ENCODE results near the gene HOXD12.

HOXD12 gene

DNA sequence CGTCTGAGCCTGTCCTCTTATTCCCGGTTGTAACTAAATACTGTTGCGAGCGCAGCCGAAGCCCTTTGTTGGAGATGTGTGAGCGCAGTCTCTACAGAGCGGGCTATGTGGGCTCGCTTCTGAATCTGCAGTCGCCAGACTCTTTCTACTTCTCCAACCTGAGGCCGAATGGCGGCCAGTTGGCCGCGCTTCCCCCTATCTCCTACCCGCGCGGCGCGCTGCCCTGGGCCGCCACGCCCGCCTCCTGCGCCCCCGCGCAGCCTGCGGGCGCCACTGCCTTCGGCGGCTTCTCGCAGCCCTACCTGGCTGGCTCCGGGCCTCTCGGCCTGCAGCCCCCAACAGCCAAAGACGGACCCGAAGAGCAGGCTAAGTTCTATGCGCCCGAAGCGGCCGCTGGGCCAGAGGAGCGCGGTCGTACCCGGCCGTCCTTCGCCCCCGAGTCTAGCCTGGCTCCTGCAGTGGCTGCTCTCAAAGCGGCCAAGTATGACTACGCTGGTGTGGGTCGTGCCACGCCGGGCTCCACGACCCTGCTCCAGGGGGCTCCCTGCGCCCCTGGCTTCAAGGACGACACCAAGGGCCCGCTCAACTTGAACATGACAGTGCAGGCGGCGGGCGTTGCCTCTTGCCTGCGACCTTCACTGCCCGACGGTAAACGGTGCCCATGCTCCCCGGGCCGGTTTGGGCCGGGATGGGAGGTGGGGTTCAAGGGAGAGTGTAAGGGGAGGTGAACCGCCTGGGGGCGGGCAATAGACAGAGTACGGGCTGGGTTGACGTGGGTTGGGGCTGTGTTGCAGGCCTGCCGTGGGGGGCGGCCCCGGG is at the start of gene HOXD12:
Gene HOXD12 (plus strand): TSS at position 68 of the 819 bp plus-strand sequence. CDS start 7 bp downstream, at position 75.
- H3K9ac ChIP-seq (ENCODE audit: low read length in 5 of 5) = no peak within 1 kb of the TSS
- no peaks in the 10 kb centered on the region for H3K36me3 ChIP-seq (ENCODE audit: control insufficient read depth in 5 of 5, insufficient read depth in 5 of 5, low read length in 5 of 5)
- H3K27ac ChIP-seq (ENCODE audit: low read depth, low read length) = no peak within 1 kb of the TSS
- peak within 1 kb of the TSS in 1 of 5 donors; percentile 18 for H3K4me3 ChIP-seq (ENCODE audit: low read depth in 1 of 5, low read length in 5 of 5)
- H3K9me3 ChIP-seq (ENCODE audit: control insufficient read depth in 5 of 5, low read length in 5 of 5) = no peaks in the 10 kb centered on the region
- H3K27me3 ChIP-seq (ENCODE audit: control insufficient read depth in 5 of 5, insufficient read depth in 4 of 5, low read length in 5 of 5) = peaks cover 86 to 99% (median 94%) of the 10 kb centered on the region in 5 donors
- peaks cover 0 to 49% (median 35%) of the 10 kb centered on the region in 5 donors for H3K4me1 ChIP-seq (ENCODE audit: control insufficient read depth in 5 of 5, insufficient read depth in 5 of 5, low read length in 5 of 5)

DNA sequence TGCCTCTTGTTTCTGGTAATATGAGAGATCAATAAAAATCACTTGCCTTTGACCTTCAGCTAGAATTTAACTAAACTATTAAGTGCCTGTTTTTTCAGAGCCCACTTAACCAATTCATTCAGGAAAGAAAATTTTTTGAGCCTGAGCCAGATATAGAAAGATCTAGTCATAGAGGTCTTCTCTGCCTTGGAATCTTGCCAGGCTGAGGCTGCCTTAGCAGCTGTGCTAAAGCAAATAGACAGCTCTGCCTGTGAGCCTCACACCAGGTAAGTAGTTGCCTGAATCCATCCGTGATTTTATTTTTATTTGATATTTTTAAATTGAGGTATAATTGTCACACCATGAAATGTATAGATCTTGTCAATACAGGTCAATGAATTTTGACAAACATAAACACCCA is 43.2 kb upstream of the HOXD12 start:
- Histone ChIP-seq H3K27ac (ENCODE audit: low read depth, low read length) (no peak overlapping the region), H3K4me3 (ENCODE audit: low read depth in 1 of 5, low read length in 5 of 5) (no peak overlapping the region), H3K27me3 (ENCODE audit: control insufficient read depth in 5 of 5, insufficient read depth in 4 of 5, low read length in 5 of 5) (peaks cover 4 to 10% (median 7%) of the 10 kb centered on the region in 5 donors), H3K9me3 (ENCODE audit: control insufficient read depth in 5 of 5, low read length in 5 of 5) (no peaks in the 10 kb centered on the region), H3K9ac (ENCODE audit: low read length in 5 of 5) (no peak overlapping the region), H3K4me1 (ENCODE audit: control insufficient read depth in 5 of 5, insufficient read depth in 5 of 5, low read length in 5 of 5) (no peaks in the 10 kb centered on the region), H3K36me3 (ENCODE audit: control insufficient read depth in 5 of 5, insufficient read depth in 5 of 5, low read length in 5 of 5) (no peaks in the 10 kb centered on the region)

DNA sequence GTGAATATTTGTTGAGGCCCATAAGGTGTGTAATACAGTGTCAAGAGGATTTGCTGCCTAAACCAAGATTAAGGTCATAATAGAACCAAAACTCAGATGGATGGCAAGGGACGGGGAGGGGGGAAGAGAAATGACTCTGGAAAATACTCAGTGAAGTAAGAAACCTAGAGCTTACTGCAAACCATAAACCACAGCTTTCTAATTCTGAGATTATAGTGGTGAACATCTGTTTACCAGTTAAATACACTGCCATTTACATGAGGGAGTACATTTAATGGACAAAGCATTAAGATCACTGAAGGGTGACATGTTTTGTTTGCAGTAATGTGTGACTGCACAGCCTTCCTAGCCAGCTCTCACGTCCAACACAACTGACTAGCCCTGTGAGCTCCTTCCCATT is 35.6 kb upstream of the HOXD12 start:
- peaks cover 32 to 55% (median 40%) of the 10 kb centered on the region in 5 donors for H3K27me3 ChIP-seq (ENCODE audit: control insufficient read depth in 5 of 5, insufficient read depth in 4 of 5, low read length in 5 of 5)

DNA sequence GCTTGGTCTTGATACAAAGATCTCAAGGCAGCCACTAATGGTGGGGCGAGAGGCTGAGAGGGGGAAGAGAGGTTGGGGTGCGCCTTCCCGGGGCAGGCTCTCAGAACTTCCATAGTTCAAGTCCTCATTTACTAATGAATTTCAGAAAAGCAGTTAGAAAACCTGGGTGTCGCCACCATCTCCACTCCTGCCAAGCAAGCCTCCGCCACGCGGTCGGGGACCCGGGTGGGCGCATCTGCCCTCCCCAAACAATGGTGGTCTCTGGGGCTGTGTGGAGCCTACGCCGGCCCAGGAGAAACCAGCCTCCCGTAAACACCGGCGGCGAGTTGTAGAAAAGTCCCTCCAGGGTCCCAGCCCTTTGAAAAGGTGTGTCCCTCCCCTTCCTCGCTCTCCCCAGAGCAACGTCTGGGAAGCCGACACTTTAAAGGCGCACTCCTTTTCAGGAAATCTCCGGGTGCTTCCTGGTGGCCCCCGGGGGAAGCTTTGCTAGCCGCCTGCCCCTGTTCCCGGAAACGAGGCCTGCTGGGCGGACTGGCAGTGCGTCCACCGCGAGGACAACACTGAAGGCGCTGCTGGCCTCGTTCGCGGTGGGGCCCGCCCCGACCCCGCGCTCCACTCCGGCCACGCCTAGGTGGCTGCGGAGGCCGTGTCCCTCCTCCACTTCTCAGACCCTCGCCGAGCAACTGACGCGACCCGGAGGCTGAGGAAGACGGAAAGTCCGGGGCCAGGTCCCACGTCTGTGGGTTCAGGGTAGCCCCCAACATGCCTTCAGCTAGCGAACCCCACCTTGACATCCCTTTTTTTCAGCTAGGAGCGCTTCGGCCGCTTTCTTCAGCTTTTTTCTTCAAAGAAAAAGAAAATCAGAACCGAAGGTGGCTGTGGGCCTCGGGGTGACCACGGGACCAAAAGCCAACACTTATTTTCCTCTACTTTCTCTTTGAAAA is 32.7 kb upstream of the HOXD12 start:
- Histone ChIP-seq H3K27ac (ENCODE audit: low read depth, low read length) (no peak overlapping the region), H3K36me3 (ENCODE audit: control insufficient read depth in 5 of 5, insufficient read depth in 5 of 5, low read length in 5 of 5) (no peaks in the 10 kb centered on the region), H3K9me3 (ENCODE audit: control insufficient read depth in 5 of 5, low read length in 5 of 5) (no peaks in the 10 kb centered on the region), H3K27me3 (ENCODE audit: control insufficient read depth in 5 of 5, insufficient read depth in 4 of 5, low read length in 5 of 5) (peaks cover 43 to 77% (median 61%) of the 10 kb centered on the region in 5 donors), H3K9ac (ENCODE audit: low read length in 5 of 5) (peak overlapping the region in 1 of 5 donors; percentile 36), H3K4me3 (ENCODE audit: low read depth in 1 of 5, low read length in 5 of 5) (peak overlapping the region; percentile 51 to 72 (median 62)), H3K4me1 (ENCODE audit: control insufficient read depth in 5 of 5, insufficient read depth in 5 of 5, low read length in 5 of 5) (peaks cover 0 to 29% (median 27%) of the 10 kb centered on the region in 5 donors)

More for the DNA sequence above, 35.6 kb upstream of the HOXD12 start:
- Histone ChIP-seq H3K4me1 (ENCODE audit: control insufficient read depth in 5 of 5, insufficient read depth in 5 of 5, low read length in 5 of 5) (peaks cover 0 to 24% (median 21%) of the 10 kb centered on the region in 5 donors), H3K27ac (ENCODE audit: low read depth, low read length) (no peak overlapping the region), H3K9ac (ENCODE audit: low read length in 5 of 5) (no peak overlapping the region), H3K36me3 (ENCODE audit: control insufficient read depth in 5 of 5, insufficient read depth in 5 of 5, low read length in 5 of 5) (no peaks in the 10 kb centered on the region), H3K4me3 (ENCODE audit: low read depth in 1 of 5, low read length in 5 of 5) (no peak overlapping the region), H3K9me3 (ENCODE audit: control insufficient read depth in 5 of 5, low read length in 5 of 5) (no peaks in the 10 kb centered on the region)

GRCh38 chr2:176067589-176068418 is 31.8 kb upstream of the HOXD12 start:
- no peaks in the 10 kb centered on the region for H3K9me3 ChIP-seq (ENCODE audit: control insufficient read depth in 5 of 5, low read length in 5 of 5)
- H3K27ac ChIP-seq (ENCODE audit: low read depth, low read length) = no peak overlapping the region
- no peaks in the 10 kb centered on the region for H3K36me3 ChIP-seq (ENCODE audit: control insufficient read depth in 5 of 5, insufficient read depth in 5 of 5, low read length in 5 of 5)
- H3K4me3 ChIP-seq (ENCODE audit: low read depth in 1 of 5, low read length in 5 of 5) = peak overlapping the region; percentile 51 to 72 (median 62)
- peaks cover 0 to 31% (median 27%) of the 10 kb centered on the region in 5 donors for H3K4me1 ChIP-seq (ENCODE audit: control insufficient read depth in 5 of 5, insufficient read depth in 5 of 5, low read length in 5 of 5)
- peaks cover 50 to 82% (median 68%) of the 10 kb centered on the region in 5 donors for H3K27me3 ChIP-seq (ENCODE audit: control insufficient read depth in 5 of 5, insufficient read depth in 4 of 5, low read length in 5 of 5)
- peak overlapping the region in 1 of 5 donors; percentile 36 for H3K9ac ChIP-seq (ENCODE audit: low read length in 5 of 5)

DNA sequence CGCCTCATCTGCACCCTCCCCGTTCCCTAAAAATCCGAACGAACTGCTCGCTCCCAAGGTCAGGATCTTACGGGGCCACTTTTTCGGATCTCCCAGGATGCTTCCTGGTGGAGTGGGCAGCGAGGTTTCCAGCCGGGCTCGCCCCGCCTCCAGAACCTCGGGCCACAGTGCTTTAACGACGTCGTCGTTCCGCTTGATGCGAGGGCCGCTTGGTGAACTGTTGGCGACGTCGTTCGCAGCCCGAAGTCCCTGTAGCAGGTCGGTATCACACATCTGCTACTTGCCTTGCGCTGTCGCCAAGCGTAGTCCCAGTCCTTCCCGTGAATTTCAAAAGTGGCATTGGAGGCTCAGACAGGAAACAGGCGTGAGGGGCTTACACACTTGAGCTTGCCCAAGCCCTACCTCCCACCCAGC is 31.2 kb upstream of the HOXD12 start:
- H3K4me3 ChIP-seq (ENCODE audit: low read depth in 1 of 5, low read length in 5 of 5) = peak overlapping the region in 4 of 5 donors; percentile 15 to 66 (median 28)
- H3K4me1 ChIP-seq (ENCODE audit: control insufficient read depth in 5 of 5, insufficient read depth in 5 of 5, low read length in 5 of 5) = peaks cover 0 to 35% (median 27%) of the 10 kb centered on the region in 5 donors
- H3K9ac ChIP-seq (ENCODE audit: low read length in 5 of 5) = no peak overlapping the region

GRCh38 chr2:176071330-176072291 is 28.0 kb upstream of the HOXD12 start:
- H3K27me3 ChIP-seq (ENCODE audit: control insufficient read depth in 5 of 5, insufficient read depth in 4 of 5, low read length in 5 of 5) = peaks cover 78 to 100% (median 95%) of the 10 kb centered on the region in 5 donors
- no peak overlapping the region for H3K27ac ChIP-seq (ENCODE audit: low read depth, low read length)
- peaks cover 0 to 35% (median 26%) of the 10 kb centered on the region in 5 donors for H3K4me1 ChIP-seq (ENCODE audit: control insufficient read depth in 5 of 5, insufficient read depth in 5 of 5, low read length in 5 of 5)
- H3K9ac ChIP-seq (ENCODE audit: low read length in 5 of 5) = no peak overlapping the region
- H3K4me3 ChIP-seq (ENCODE audit: low read depth in 1 of 5, low read length in 5 of 5) = no peak overlapping the region
- H3K36me3 ChIP-seq (ENCODE audit: control insufficient read depth in 5 of 5, insufficient read depth in 5 of 5, low read length in 5 of 5) = no peaks in the 10 kb centered on the region
- H3K9me3 ChIP-seq (ENCODE audit: control insufficient read depth in 5 of 5, low read length in 5 of 5) = peaks cover 0 to 3% (median 0%) of the 10 kb centered on the region in 5 donors

More for the DNA sequence above, 31.2 kb upstream of the HOXD12 start:
- Histone ChIP-seq H3K27ac (ENCODE audit: low read depth, low read length) (no peak overlapping the region), H3K36me3 (ENCODE audit: control insufficient read depth in 5 of 5, insufficient read depth in 5 of 5, low read length in 5 of 5) (no peaks in the 10 kb centered on the region), H3K9me3 (ENCODE audit: control insufficient read depth in 5 of 5, low read length in 5 of 5) (no peaks in the 10 kb centered on the region), H3K27me3 (ENCODE audit: control insufficient read depth in 5 of 5, insufficient read depth in 4 of 5, low read length in 5 of 5) (peaks cover 56 to 85% (median 75%) of the 10 kb centered on the region in 5 donors)

- Histone ChIP-seq H3K9ac (ENCODE audit: low read length in 5 of 5) (no peak overlapping the region), H3K9me3 (ENCODE audit: control insufficient read depth in 5 of 5, low read length in 5 of 5) (peaks cover 0 to 3% (median 0%) of the 10 kb centered on the region in 5 donors), H3K27me3 (ENCODE audit: control insufficient read depth in 5 of 5, insufficient read depth in 4 of 5, low read length in 5 of 5) (peaks cover 74 to 99% (median 94%) of the 10 kb centered on the region in 5 donors), H3K27ac (ENCODE audit: low read depth, low read length) (no peak overlapping the region), H3K4me1 (ENCODE audit: control insufficient read depth in 5 of 5, insufficient read depth in 5 of 5, low read length in 5 of 5) (peaks cover 0 to 29% (median 19%) of the 10 kb centered on the region in 5 donors), H3K36me3 (ENCODE audit: control insufficient read depth in 5 of 5, insufficient read depth in 5 of 5, low read length in 5 of 5) (no peaks in the 10 kb centered on the region), H3K4me3 (ENCODE audit: low read depth in 1 of 5, low read length in 5 of 5) (no peak overlapping the region)
Observed at GRCh38 chr2:176072292-176072669, 27.3 kb upstream of the HOXD12 start.
